ENCODE results near the gene SNTA1.

GRCh38 chr20:33391722-33392415 is 51.7 kb downstream of the SNTA1 start:
- TF ChIP-seq CTCF (IDR thresholded peaks at IDR 0.05) (no peak), POLR2A (IDR thresholded peaks at IDR 0.05) (no peak)
